Activated T-helper 2 cell treated with anti-CD3 and anti-CD28 coated beads, Interferon-gamma antibody, Interleukin-2, Interleukin-4, amounts not matched to agents 10 μg/mL and 5 μg/mL and 100 μg/mL, durations not matched to agents 14 hours and 24 hours and 36 hours (primary cell): ENCODE measurements around the gene GPC1. TPM values are rescaled to one million over a fixed set of nuclear protein-coding genes. Genes with fewer than 3 reads are reported as not detected.

Source experiments
- DNase-seq: peaks from one replicate; pipeline ENCODE4 v3.0.0; 2021; ENCODE audit warnings: low spot score
- H3K27ac Mint-ChIP-seq: one replicate; pipeline ENCODE4 v1.8.0; 2021; ENCODE audit warnings: mixed read lengths
- H3K27me3 Mint-ChIP-seq: one replicate; pipeline ENCODE4 v1.8.0; 2021; ENCODE audit warnings: low read depth, mixed read lengths
- H3K36me3 Mint-ChIP-seq: one replicate; pipeline ENCODE4 v1.8.0; 2021; ENCODE audit warnings: low read depth, mixed read lengths
- H3K4me1 Mint-ChIP-seq: one replicate; pipeline ENCODE4 v1.8.0; 2021; ENCODE audit warnings: low read depth, mixed read lengths
- H3K4me3 Mint-ChIP-seq: one replicate; pipeline ENCODE4 v1.8.0; 2021; ENCODE audit warnings: low read depth, mild to moderate bottlenecking, moderate library complexity, mixed read lengths
- H3K9me3 Mint-ChIP-seq: one replicate; pipeline ENCODE4 v1.8.0; 2021; ENCODE audit warnings: mixed read lengths
- intact Hi-C: fragments of 100-400 bp; cut with micrococcal nuclease; formaldehyde crosslinking; loops from one replicate; pipeline ENCODE4 v1.15.1; 2023
- total RNA-seq: library from RNA; stranded (reverse); gene quantifications from 2 replicates; pipeline ENCODE4 v1.2.3, GENCODE V29; 2022

The GPC1 gene
- total RNA-seq, 1 donor from 2014 or later: 21.9 TPM

DNA sequence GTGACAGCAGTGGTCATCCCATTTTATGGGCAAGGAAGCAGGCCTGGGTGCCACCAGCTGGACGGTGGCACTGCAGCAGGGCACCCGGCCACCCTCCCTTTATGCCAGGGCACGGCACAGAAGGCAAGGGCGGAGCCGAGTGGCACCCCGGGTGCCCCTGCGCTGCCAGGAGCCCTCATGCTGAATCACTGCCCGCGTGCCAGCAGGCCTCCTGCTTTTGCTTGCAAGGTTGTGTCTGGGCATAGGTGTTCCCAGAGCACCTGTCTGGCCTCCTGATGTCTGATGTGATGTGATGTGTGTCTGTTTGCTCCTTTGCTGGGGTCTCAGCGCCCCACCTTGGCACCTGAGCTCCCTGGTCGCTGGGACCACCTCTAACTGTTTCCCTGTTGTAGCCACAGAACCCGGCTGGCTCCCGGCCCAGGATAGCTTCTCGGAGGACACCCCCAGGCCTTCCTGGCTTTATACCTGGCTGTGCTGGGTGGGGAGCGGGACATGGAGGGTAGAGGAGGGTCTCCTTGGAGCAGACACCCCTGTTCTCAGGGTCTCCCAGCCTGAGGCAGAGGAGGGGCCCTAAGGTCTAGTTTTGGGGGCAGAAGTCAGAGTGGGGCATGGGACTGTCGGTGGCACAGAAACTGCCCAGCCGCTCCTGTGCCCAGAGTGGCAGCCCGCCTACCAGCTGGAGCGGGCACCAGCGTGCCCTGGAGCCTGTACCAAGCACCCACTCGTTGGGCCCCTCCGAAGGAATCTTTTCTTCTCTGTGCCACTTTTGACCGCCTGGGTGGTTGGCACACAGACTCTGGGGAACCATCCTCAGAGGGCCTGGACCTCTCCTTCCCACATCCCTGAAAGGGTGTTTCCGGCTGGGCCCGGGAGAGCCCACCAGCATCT, 3.6 kb downstream of the GPC1 start:
- Mint-ChIP-seq H3K27ac (no peak overlapping the region), H3K4me1 (peaks cover 5% of the 10 kb centered on the region), H3K9me3 (no peaks in the 10 kb centered on the region), H3K27me3 (peaks cover 10% of the 10 kb centered on the region), H3K4me3 (no peak overlapping the region), H3K36me3 (no peaks in the 10 kb centered on the region)
- intact Hi-C loops: loop anchor here (1.0 to 10.0 kb wide), 4 partner anchors 54 to 288 kb away; no protein-coding TSS in a partner anchor
- no peak for DNase-seq

DNA sequence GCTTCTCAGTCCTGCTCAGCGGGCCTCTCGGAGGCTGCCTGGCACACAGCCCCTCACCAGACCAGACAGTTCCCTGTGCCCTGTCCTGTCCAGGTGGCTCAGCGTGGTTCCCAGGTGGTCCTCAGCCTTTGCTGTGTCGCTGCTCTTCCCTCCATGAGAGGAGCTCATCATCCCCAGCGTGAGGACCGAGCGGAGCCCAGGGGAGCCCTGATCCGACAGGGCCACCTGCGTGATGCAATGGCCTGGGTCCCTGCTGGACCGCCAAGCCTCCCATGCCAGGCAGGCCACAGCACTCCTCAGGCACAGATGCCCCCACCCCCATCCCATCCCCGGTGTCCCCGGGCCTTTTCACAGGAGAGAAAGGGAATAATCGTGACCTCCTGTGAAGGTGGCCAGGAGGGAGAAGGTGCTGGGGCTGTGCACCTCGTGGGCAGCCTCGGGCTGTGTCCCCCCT, 4.3 kb downstream of the GPC1 start:
- no peak overlapping the region for H3K4me3 Mint-ChIP-seq
- H3K36me3 Mint-ChIP-seq: no peaks in the 10 kb centered on the region
- peaks cover 3% of the 10 kb centered on the region for H3K4me1 Mint-ChIP-seq
- no peak for DNase-seq
- intact Hi-C loops: loop anchor here (2.0 to 10.0 kb wide), 3 partner anchors 55 to 289 kb away; no protein-coding TSS in a partner anchor
- H3K9me3 Mint-ChIP-seq: no peaks in the 10 kb centered on the region
- no peak overlapping the region for H3K27ac Mint-ChIP-seq
- H3K27me3 Mint-ChIP-seq: peaks cover 10% of the 10 kb centered on the region

DNA sequence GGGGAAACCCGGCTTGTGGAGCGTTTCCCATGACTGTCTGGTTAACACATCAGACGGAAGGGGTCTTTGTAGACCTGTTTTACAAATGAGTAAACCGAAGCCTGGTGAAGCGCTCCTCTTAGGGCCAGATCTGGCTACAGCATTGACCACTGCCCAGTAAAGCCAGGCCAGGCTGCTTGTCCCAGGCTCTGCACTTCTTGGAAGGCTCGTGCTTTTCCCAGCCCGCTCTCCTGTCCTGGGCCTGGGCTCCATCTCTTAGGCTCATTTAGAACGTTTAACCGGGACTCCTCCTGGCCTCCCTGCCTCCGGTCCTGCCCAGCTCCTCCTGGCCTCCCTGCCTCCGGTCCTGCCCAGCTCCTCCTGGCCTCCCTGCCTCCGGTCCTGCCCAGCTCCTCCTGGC, 4.8 kb downstream of the GPC1 start:
- no peaks in the 10 kb centered on the region for H3K9me3 Mint-ChIP-seq
- H3K4me1 Mint-ChIP-seq: peaks cover 2% of the 10 kb centered on the region
- no peak overlapping the region for H3K4me3 Mint-ChIP-seq
- intact Hi-C loops: no loop called here
- no peak overlapping the region for H3K27ac Mint-ChIP-seq
- peaks cover 10% of the 10 kb centered on the region for H3K27me3 Mint-ChIP-seq
- H3K36me3 Mint-ChIP-seq: no peaks in the 10 kb centered on the region
- no peak for DNase-seq

DNA sequence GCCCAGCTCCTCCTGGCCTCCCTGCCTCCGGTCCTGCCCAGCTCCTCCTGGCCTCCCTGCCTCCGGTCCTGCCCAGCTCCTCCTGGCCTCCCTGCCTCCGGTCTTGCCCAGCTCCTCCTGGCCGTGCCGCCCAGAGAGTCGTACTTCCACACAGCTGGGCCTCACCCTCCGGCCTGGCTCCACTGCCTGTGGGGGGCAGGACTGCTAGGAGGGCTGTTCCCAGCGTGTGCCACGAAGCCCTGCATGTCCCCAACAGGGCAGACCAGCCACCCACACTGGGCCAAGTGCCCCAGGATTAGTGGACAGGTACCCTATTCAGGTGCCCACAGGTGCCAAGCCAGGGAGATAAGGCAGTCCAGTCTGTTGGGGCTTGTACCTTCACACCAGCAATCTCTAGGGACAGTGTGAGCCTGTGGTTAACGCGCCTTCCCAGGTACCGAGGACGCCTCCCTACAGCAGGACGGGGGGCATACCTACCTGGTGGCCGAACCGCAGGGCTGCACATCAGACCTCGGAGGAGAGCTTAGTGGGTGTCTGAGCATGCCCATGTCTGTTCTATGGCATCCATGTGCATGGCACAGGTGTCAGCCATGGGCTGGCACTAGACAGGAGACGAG, 5.3 kb downstream of the GPC1 start:
- no peaks in the 10 kb centered on the region for H3K9me3 Mint-ChIP-seq

DNA sequence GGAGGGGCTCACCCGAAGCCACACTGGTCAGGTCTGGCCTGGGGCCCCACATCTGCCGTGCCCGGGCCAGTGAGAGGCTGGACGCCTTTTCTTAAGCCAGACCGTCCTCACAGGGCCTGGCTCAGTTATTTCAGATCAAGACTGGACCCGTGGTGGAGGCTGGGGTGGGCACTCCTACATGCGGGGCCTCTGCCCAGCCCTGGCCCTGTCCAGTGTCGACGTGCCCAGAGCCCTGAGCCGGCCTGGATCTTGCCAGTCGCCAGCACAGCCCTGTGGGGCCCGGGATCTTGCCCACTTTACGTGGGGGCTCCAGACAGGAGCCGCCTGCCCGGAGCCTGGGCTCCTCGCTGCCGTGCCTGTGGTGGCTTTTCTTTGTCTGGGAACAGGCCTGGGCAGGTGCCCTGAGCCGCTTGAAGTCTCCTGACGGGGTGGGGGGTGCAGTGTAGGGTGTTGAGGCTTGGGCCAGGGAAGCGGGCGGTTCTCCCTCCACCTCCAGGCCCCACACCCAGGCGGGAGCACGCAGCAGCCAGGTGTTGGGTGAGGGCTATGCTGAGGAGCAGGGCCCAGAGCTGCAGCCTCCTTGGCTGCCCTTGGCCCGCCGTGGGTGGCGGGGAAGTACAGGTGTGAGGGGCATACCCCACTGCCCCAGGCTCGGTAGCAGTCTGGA, 6.0 kb downstream of the GPC1 start:
- Mint-ChIP-seq H3K4me1 (peaks cover 2% of the 10 kb centered on the region), H3K4me3 (no peak overlapping the region), H3K27ac (no peak overlapping the region), H3K36me3 (no peaks in the 10 kb centered on the region), H3K27me3 (peaks cover 10% of the 10 kb centered on the region), H3K9me3 (no peaks in the 10 kb centered on the region)
- no peak for DNase-seq
- intact Hi-C loops: no loop called here

More for the DNA sequence above, 5.3 kb downstream of the GPC1 start:
- Mint-ChIP-seq H3K36me3 (no peaks in the 10 kb centered on the region), H3K27me3 (peaks cover 10% of the 10 kb centered on the region), H3K4me3 (no peak overlapping the region), H3K27ac (no peak overlapping the region), H3K4me1 (peaks cover 2% of the 10 kb centered on the region)
- no peak for DNase-seq
- intact Hi-C loops: no loop called here

DNA sequence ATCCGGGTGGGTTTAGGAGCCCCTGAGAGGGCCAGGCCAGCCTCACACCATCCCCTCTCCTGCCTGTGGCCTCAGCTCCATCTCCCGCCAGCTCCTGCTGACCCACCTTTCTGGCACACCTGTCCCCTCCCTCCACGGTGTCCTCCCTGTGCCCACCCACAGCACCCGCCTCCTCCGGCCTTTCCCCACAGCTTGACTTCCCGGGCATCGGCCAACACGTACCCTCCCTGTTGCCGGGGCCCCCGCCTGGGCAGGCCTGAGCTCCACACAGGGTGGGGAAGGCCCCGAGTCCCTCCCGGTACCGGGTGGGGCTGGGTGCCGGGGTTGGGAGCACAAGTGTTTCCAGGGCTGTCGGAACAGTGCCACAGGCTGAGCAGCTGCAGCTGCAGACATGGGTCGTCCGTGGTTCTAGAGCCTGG, 6.5 kb downstream of the GPC1 start:
- intact Hi-C loops: no loop called here
- no peak overlapping the region for H3K4me3 Mint-ChIP-seq
- DNase-seq: no peak
- peaks cover 2% of the 10 kb centered on the region for H3K4me1 Mint-ChIP-seq
- H3K9me3 Mint-ChIP-seq: no peaks in the 10 kb centered on the region
- no peak overlapping the region for H3K27ac Mint-ChIP-seq
- H3K27me3 Mint-ChIP-seq: peaks cover 10% of the 10 kb centered on the region
- H3K36me3 Mint-ChIP-seq: no peaks in the 10 kb centered on the region

DNA sequence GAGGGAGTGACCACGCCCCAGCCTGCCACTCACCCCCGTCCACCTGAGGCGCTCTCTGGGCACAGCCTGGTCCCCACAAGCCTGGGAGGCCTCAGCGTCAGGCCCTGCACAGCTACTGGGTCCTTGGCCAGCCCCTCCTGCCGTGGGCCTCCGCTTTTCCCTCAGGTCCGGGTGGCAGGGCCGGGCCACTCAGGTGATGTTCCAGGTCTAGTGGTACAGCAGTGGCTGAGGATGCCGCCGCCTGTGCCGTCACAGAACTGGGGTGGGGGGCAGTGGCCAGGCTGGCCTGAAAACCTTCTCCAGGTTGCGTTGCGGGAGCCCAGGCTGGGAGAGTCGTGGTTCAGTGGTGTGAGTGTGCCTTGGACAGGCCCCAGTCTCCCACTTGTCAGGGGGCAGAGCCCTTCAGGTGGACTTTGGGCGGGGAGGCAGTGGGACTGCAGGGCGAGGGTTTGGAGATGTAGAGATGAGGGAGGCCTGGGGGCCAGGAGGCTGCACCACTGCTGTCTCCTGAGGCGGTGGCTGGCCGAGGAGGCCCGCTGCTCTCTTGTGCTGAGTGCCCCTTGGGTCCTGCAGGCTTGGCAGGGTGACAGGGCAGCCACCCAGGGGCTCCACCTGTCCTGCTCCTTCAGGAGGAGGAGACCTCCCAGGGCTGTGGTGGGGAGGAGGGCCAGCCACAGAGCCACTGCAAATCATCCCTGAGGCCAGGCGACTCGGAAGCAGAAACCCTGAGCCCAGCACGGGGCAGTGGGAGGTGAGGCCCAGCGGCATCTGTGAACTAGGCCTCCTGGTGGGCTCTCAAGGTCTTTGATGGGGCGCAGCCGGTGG, 7.6 kb downstream of the GPC1 start:
- no peak overlapping the region for H3K4me3 Mint-ChIP-seq
- intact Hi-C loops: no loop called here
- no peaks in the 10 kb centered on the region for H3K9me3 Mint-ChIP-seq
- H3K27me3 Mint-ChIP-seq: peaks cover under 1% of the 10 kb centered on the region
- no peak for DNase-seq
- H3K4me1 Mint-ChIP-seq: no peaks in the 10 kb centered on the region
- H3K36me3 Mint-ChIP-seq: no peaks in the 10 kb centered on the region
- no peak overlapping the region for H3K27ac Mint-ChIP-seq

DNA sequence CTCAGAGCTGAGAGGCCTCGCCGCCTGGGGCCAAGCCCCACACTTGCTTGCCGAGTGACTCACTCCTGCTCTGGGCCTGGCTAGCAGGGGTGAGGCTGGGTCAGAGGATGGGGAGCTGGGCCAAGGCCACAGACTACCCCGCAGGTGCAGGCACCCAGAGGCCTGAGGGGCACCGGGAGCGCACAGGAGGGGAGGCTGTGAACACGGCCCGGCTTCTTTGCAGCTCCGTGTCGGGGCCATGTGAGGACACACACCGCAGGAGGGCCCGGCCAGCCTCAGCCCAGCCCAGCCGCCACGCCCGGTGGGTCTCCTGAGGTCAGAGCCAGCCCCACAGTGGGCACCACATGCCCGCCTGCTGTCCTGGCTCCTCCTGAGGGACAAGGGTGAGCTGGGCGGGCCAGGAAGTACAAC, 8.4 kb downstream of the GPC1 start:
- no peaks in the 10 kb centered on the region for H3K36me3 Mint-ChIP-seq
- no peaks in the 10 kb centered on the region for H3K9me3 Mint-ChIP-seq
- no peak overlapping the region for H3K4me3 Mint-ChIP-seq
- intact Hi-C loops: no loop called here
- no peaks in the 10 kb centered on the region for H3K4me1 Mint-ChIP-seq
- no peaks in the 10 kb centered on the region for H3K27me3 Mint-ChIP-seq
- DNase-seq: no peak
- H3K27ac Mint-ChIP-seq: no peak overlapping the region

DNA sequence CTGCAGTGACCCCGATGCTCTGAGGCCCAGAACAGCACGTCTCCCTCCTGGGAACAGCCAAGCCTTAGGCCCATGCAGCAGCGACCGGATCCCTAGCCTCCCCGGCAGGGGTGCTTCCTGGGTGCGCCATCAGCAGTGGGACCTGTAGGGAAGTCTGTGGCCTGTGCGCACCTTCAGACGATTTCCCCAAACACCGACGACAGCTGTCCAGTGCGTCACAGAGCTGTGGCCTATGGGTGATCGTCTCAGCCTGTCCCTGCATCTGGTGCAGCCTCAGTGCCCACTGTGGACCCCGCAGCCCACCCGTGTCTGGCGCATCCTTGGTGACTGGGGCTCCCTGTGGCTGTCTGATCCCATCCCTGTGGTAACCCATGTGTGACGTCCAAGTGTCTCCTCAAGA, 9.0 kb downstream of the GPC1 start:
- Mint-ChIP-seq H3K36me3 (no peaks in the 10 kb centered on the region), H3K27me3 (no peaks in the 10 kb centered on the region), H3K4me3 (no peak overlapping the region), H3K9me3 (no peaks in the 10 kb centered on the region), H3K27ac (no peak overlapping the region), H3K4me1 (no peaks in the 10 kb centered on the region)
- intact Hi-C loops: no loop called here
- no peak for DNase-seq

DNA sequence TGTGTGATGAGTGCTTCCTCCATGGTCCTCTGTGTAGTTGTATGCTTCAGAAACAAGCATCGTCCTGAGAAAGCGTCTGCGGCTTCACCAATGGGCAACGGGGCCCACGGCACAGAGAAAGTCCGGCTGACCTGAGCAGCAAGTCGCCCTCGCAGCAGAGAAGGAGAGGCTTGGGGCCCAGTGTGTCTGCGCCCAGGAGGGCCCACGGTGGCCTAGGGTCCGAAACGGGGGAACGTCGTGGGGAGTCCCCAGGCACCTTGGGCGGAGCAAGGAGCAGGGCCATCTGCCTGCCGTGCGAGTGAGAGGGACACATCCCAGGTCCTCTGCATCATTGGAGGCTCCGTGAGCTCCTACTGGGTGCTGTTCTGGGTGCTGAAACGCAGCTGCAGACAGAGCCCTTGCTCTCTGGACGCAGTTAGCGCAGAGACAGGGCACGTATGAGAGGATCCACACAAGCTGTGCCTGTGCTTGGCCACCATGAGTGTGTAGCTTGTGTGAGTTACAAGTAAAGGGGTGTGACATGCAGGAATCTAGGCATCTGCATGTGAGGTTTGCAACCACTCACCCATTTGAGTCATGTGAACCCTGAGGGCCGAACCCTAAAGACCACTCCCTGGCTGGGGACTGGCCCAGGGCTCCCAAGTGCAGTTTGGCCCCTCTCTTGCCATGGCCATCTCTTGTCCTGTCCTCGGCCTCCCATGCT, 10.6 kb downstream of the GPC1 start:
- DNase-seq: no peak
- Mint-ChIP-seq H3K4me3 (no peak overlapping the region), H3K4me1 (no peaks in the 10 kb centered on the region), H3K9me3 (no peaks in the 10 kb centered on the region), H3K27ac (no peak overlapping the region), H3K27me3 (peaks cover 16% of the 10 kb centered on the region), H3K36me3 (no peaks in the 10 kb centered on the region)
- intact Hi-C loops: no loop called here

DNA sequence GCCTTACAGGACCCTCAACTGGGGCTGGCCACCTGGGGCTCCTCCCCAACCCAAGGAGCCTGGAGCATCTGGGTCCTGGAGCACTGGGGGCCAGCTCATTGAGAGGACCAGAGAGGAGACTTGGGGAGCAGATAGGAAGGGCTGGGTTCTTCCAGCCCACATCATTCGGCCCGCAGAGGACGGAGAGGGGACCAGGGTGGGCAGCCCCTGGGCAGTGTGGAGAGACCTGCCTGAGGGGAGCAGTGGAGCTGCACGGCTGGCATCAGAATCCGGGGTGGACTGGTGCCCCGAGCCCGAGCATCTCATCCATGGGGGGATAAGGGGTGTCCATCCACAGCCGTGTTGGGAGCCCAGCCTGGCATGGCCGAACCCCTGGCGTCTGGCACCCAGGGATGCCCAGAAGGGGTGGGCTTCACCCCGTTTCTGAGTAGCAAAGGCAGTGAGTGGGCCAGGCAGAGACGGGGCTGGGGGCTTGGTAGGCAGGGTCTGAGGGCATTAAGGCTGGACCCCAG, 11.3 kb downstream of the GPC1 start:
- H3K4me3 Mint-ChIP-seq: no peak overlapping the region
- intact Hi-C loops: no loop called here
- peaks cover 16% of the 10 kb centered on the region for H3K27me3 Mint-ChIP-seq
- no peaks in the 10 kb centered on the region for H3K36me3 Mint-ChIP-seq
- no peaks in the 10 kb centered on the region for H3K9me3 Mint-ChIP-seq
- H3K27ac Mint-ChIP-seq: no peak overlapping the region
- H3K4me1 Mint-ChIP-seq: no peaks in the 10 kb centered on the region
- no peak for DNase-seq

DNA sequence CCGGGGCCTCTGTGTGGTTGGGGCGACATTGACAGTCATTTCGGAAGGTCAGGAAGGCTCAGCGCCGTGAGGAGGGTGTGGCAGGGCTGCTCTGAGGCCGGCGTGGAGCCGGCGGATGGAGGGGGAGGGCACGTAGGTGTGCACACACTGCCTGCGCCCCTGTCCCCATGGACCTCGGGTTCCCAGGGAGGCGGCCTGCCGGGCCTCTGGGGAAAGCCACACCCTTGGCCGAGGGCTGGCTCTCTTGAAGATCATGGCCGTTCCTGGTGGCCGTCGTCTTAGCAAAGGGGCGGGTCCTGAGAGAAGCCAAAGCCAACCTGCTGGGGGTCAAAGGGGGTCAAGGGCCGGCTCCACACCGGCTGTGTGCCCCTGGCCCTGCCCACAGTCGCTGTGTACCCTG, 11.9 kb downstream of the GPC1 start:
- no peak for DNase-seq
- Mint-ChIP-seq H3K9me3 (no peaks in the 10 kb centered on the region), H3K27me3 (peaks cover 21% of the 10 kb centered on the region), H3K36me3 (no peaks in the 10 kb centered on the region), H3K4me3 (no peak overlapping the region), H3K27ac (no peak overlapping the region), H3K4me1 (no peaks in the 10 kb centered on the region)
- intact Hi-C loops: no loop called here
